Epidermal melanocyte (primary cell): Measurements from ENCODE around the gene CHCT1.
"Not testable (repeated sequence)": the region's sequence is repeated elsewhere in the genome, so short reads cannot be mapped to it uniquely, and the experiment has no call there.

ENCODE experiments used
- DNase-seq: peaks from one replicate; pipeline ENCODE4 v3.0.0; 2011; ENCODE audit warnings: low spot score; ENCODE audit not compliant: insufficient read length

Gene CHCT1

DNA sequence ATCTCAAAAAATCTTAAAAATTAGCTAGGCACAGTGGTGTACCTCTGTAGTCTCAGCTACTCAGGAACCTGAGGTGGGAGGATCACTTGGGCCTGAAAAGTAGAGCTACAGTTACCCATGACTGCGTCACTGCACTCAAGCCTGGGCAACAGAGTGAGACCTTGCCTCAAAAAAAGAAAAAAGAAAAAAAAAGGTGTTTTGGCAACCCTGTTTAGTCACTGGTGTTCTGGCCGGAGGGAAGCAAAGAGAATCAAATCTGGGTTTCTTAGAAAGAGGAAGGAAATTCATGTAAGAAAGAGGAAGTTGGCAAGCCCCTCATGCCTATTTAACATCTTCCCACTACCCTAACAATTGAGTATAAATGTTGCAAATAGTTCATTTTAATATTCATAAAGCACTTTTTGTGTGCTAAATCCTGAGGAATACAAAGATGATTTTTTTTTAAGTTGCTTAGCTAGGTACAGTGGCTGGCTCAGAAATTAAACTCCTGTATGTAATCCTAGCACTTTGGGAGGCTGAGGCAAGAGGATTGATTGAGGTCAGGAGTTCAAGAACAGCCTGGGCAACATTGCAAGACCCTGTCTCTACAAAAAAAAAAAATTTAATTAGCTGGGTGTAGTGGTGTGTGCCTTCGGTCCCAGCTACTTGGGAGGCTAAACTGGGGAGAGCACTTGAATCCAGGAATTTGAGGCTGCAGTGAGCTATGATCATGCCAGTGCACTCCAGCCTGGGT, 23.9 kb upstream of the CHCT1 start:
- DNase-seq = no peak

DNA sequence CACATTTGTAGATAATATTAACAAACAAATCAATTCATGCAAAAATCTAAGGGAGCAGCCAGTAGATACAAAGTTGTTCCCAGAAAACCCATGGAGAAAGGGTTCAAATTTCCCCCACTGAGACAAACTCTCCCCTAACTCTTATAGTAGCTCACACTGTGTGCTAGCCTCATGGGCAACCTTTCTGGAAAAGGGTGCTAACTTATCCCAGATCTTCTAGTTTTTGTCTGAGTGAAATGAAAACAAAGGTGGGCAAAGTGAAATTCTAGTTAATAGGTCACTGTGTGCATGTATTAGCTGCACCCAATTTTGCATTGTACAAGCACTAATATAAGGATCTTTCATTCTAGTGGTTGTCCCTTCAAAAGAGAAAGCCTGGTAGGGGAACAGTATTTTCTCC, 20.5 kb upstream of the CHCT1 start:
- no peak for DNase-seq

DNA sequence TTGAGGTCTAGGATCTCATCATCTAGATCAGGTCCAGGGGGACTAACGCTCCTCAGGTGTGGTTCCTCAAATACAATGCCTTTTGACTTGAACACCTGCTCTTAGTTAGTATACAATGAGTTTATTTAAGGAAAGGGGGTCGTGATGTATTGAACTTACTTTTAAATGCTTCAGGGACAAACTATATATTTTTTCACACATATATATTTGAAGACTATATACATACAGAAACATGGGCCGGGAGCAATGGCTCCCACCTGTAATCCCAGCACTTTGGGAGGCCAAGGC, 18.8 kb upstream of the CHCT1 start:
- DNase-seq = no peak

DNA sequence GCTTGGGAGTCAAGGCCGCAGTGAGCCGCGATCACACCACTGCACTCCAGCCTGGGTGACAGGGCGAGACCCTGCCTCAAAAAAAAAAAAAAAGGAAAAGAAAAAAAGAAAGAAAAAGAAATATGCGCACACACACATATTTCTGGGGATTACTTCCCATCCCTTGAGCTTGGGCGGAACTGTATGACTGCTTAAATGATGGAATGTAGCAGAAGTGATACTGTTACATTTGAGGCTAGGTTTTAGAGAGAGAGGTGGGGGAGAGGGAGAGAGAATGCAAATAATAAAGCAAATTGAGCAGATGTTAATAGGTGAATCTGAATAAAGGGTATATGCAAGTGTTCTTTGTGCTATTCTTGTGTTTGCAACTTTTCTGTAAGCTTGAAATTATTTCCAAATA, 18.3 kb upstream of the CHCT1 start:
- no peak for DNase-seq

DNA sequence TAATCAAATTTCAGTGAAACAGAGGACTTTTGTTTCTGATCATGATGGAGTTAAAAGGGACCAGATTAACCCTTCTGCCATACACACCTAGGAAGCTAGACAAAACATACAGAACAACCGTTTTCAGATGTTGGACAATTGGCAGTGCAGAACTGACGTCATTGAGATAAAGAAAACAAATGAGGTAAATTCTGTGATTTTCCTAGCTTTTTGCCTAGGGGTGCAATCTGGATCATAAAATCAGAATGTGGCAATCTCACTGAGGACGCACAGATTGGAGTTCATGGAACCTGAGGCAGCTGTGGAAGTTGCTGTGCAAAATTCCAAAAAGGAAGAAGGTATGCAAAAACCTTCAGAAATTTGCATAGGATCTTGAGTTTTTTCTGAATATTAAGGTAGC, 15.4 kb upstream of the CHCT1 start:
- DNase-seq = no peak

DNA sequence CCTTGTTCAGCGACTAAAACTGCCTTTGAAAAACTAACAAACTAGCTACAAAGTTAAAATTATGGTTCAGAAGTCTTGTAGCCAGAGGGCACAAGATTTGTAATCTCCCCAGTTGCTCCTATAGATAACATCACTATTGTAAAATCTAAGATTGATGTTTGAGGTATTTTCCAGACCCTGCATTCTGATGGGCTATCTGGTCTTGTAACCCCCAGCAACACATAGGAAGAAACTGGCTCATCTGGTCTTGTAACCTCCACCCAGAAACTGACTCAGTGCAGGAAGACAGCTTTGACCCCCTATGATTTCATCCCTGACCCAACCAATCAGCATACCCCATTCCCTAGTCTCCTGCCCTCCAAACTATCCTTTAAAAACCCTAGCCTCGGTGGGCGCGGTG, 12.3 kb upstream of the CHCT1 start:
- no peak for DNase-seq

DNA sequence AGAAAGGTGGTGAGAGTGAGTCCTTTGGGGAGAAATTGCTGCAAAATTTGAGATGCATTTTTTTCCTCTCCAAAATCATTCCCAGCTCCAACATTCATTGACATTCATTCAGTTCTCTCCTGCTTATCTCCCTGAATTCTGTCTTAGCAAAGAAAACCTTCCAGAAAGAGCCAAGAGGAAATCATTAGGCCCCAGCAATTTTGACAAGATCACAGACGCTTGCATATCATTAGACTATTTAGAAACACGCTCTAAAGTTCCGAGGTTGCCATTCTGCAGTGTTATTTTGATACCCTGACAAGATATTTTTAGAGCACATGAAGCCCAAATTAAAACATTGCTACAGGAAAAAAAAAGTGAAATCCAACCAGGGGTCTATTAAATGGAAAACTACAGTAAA, 9.6 kb upstream of the CHCT1 start:
- DNase-seq = no peak

DNA sequence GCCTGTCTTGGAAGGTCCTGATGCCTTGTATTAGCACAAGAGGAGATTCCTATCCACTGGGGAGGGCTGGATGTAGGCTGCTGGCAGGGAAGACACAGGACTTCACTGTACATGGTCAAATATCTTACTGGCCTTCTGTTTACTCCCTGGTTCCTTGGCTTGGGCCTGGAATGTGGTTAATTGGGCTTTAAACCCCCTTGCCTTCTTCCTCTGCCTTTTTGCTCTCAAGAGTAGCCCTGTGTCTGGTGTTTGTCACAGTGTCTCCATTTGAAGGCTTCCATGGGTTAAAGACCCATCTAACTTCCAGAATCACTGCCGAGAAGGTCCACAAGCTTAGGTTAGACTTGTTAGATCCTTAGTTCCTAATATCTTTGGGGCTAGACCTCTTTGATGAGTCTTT, 7.1 kb upstream of the CHCT1 start:
- DNase-seq = no peak

DNA sequence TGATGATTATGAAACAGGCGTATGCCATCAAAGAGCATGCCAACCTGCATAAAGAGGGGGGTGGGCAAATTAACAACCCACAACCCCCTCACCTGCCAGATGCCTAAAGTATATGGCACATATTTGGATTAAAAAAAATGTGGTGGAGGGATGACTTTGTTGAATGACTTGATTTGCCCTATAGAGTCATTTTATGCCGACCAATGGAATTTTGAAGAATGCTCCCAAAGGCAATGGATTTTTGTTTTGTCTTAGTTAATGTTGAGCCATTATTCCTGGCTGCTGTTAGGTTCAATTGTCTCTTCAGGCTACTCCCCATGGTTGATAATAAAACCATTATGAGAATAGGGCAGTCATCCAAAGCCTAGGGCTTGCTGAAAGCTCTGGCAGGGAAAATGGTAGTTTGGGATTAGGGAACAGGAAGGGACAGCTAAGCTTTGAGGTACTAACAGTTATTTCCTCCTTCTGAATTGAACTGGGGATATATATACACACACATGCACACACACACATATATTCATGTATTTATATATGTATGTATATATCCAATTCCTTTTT, 5.8 kb upstream of the CHCT1 start:
- DNase-seq = no peak

DNA sequence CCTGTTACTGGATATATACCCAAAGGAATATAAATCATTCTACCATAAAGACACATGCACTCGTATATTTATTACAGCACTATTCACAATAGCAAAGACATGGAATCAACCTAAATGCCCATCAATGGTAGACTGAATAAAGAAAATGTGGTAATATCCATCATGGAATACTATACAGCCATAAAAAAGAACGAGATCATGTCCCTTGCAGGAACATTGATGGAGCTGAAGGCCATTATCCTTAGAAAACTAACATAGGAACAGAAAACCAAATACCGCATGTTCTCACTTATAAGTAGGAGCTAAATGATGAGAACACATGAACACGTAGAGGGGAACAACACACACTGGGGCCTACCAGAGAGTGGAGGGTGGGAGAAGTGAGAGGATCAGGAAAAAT, 3.3 kb upstream of the CHCT1 start:
- DNase-seq = not testable (repeated sequence)

DNA sequence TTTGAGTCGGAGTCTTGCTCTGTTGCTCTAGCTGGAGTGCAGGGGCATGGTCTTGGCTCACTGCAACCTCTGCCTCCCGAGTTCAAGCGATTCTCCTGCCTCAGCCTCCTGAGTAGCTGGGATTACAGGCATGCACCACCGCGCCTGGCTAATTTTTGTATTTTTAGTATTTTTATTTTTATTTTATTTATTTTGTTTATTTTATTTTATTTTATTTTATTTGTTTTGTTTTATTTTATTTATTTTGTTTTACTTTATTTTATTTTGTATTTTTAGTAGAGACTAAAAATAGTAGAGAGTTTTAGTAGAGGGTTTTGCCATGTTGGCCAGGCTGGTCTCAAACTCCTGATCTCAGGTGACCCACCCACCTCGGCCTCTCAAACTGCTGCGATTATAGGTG, 2.4 kb upstream of the CHCT1 start:
- DNase-seq = not testable (repeated sequence)

DNA sequence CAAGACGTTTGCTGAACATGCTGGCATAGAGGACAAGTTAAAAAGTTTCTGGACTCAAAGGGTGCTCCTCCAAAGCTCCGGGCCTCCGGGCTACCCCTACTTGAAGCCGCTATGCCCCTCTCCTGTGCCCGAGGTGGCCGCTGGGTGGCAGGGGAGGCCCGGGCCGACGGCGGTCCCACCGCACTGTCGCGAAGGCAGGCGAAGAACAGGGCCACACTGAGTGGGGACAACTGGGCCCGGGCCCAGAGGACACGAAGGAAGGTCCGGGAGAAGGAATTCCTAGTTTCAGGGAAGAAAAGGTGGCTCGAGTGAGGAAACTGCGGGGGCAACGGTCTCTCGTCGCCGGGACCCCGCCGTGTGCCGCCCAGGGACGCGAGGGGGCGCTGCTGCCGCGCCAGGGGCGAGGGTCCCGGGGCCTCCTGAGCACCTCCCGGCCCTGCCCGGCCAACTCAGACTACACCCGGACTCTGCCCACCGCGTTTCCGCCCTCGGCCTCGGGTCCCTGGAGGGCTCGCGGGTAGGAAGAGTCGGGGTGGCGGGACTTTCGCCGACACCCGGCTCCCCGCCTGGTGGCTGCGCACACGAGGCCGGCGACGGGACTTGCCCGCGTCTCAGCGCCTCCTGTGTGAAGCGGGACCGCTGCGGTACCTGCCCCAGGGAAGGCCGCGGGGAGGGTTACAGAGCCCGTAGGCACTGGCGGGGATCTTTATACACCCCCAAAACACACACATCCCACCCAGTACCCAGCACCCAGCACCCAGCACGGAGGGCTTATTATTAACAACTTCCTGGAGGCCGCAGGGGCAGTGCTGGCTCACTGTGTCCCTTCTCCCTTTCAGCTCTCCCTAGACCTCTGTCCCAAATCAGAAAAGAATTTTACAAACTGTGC, 772 bp upstream of the CHCT1 start:
- DNase-seq = peak; percentile 71

DNA sequence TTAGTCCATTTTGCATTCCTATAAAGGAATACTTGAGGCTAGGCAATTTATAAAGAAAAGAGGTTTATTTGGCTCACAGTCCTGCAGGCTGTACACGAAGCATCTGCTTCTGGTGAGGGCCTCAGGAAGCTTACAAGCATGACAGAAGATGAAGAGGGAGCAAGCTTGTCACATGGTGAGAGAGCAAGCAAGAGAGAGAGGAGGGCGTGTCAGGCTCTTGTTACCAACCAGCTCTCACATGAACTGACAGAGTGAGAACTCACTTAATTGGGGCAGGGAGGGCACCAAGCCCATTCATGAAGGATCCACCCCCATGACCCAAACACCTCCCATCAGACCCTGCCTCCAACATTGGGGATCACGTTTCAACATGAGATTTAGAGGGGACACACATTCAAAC, 1.6 kb downstream of the CHCT1 start:
- no peak for DNase-seq

DNA sequence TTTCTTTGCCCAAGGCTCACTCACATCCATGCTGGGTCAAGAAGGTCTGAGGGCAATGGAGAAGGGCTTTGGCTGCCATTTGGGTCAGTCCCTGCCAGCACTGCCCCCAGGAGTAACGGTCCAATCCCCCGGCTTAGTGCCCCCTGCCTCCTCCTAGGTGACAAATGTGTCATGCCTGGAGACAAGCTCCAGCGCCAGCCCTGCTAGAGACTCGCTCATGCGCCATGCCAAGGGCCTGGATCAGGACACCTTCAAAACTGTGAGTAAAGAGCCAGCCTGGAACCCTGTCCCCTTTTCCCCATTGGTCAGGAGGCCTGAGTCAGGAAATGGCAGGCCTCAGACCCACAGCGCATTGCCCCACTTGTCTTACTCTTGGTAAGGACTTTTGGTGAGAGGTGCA, 3.3 kb downstream of the CHCT1 start:
- DNase-seq = no peak

DNA sequence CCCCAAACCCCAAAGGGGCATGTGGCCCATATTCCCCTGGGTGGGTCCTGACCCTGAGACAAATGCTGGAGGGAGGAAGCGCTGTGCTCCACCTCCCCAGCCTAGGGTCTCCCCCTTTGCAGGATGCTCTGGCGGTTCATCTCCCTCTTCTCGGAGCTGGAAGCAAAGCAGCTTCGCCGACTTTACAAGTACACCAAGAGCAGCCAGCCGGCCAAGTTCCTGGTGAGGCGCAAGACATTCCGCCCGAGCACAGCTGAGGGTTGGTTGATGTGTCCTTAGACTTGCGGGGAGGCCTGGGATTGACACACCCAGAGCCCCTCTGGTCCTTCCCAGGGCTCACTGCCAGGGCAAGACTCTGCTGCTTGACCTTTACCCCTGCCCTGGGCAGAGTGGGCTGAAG, 4.3 kb downstream of the CHCT1 start:
- no peak for DNase-seq

DNA sequence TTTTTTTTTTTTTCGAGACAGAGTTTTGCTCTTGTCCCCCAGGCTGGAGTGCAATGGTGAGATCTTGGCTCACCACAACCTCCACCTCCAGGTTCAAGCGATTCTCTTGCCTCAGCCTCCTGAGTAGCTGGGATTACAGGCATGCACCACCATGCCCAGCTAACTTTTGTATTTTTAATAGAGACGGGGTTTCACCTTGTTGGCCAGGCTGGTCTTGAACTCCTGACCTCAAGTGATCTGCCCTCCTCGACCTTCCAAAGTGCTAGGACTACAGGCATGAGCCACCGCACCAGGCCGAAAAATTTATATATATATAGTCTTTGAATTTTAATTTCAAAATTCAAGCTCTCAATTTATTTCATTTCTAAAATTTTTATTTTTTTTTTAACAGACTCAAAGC, 6.2 kb downstream of the CHCT1 start:
- DNase-seq = not testable (repeated sequence)

DNA sequence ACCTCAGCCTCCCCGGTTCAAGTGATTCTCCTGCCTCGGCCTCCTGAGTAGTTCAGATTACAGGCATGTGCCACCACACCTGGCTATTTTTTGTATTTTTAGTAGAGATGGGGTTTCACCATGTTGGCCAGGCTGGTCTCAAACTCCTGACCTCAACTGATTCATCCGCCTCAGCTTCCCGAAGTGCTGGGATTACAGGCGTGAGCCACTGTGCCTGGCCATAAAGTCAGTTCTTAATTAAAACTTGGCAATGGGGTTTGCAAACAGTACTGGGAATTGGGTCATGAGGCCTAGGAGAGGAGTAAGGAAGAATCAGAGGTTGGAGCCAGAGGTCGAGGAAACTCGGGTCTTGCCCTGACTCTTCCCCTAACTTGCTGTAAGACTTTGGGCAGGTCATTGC, 8.3 kb downstream of the CHCT1 start:
- DNase-seq = not testable (repeated sequence)

DNA sequence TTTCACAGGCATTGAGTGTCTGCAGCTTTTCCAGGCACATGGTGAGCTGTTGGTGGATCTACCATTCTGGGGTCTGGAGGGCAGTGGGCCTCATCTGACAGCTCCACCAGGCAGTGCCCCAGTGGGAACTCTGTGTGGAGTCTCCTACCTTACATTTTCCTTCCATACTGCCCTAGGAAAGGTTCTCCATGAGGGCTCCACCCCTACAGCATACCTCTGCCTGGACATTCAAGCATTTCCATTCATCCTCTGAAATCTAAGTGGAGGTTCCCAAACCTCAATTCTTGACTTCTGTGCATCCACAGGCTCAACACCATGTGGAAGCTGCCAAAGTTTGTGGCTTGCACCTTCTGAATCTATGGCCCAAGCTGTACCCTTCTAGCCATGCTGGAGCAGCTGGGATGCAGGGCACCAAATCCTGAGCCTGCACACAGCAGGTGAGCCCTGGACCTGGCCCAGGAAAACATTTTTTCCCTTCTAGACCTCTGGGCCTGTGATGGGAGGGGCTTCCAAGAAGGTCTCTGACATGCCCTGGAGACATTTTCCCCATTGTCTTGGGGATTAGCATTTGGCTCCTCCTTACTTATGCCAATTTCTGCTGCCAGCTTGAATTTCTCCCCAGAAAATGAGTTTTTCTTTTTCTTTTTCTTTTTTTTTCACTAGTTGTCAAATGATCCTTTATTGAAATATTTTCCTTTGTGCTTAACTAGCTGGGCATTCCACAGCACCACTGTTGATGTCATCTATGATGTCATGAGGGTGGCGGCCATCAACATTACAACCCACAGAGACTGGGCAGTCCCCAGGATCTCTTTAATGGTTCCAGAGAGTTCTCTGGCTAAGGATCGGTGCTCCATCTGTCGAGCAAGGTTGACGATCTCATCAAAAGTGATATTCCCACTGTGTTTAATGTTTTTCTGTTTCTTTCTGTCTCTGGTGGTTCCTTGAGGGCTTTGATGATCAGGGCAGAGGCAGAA, 11.0 kb downstream of the CHCT1 start:
- DNase-seq = not testable (repeated sequence)

DNA sequence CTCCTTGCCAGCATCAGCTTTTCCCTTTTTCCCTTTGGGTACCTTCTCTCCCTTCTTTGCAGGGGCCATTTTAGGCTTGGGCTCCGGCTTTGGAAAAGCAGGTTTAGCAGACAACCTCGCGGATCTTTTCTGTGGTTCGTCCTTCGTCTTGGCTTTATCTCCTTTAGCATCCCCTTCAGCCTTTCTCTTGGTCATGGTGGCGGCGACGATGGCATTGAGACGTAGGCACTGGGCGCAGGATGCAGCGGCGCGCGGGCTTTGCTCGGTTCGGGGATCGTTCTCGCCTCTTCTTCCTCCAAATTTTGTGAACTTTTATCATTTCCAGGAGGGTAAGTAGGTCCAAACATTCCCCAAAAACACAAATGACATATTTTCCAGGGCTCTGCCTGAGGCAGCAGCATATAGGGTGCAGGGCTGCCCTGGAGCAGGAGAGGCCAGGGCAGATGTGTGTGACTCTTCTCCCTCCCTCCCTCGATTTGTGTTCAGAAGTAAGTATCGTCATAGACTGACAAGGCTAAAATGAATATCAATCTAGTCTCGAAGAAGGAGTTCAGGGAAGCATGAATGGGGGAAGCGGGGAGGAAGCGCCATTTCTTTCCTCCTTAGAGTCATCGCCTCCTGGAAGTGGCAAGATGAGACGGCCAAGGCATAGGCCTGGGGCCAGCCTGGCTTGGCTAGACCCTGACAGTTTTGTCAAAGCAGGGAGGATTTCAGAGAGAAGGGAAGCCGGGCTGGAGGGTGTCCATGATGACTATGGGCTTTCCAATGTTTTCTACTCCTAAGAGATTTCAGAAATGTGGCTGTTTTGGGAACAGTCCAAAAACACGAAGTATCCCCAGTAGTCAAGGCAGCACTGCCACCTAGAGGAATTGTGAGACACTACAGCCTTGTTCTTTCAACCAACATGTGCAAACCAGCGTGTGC, 13.2 kb downstream of the CHCT1 start:
- peak; percentile 64 for DNase-seq

DNA sequence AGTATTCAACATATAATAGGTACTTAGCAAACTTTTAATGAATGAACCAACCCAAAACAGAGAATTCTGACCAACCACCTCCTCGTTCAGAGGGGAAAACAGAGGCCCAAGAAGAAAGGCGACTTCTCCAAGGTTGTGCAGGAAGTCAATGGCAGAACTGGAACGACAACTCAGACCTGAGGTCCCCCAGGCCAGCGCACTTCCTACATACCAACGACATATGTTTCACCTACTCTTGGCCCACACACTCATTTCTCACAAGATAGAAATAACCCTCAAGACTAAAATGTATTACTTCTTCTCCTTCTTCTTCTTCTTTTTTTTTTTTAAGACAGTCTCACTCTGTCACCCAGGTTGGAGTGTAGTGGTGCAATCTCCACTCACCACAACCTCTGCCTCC, 14.4 kb downstream of the CHCT1 start:
- DNase-seq = no peak
